Measurements from ENCODE around the gene VARS1.

Gene VARS1

GRCh38 chr6:31785475-31785874 lies 10.1 kb downstream of the VARS1 start:
- DNase-seq = no peak
- no CpG with 5 or more reads among the region's 11 CpGs for WGBS (ENCODE audit: extremely low coverage, insufficient coverage, insufficient read length)
- H2AK5ac ChIP-seq (ENCODE audit: low read length) = no peak overlapping the region

GRCh38 chr6:31784098-31784925 lies 11.2 kb downstream of the VARS1 start:
- H3K23ac ChIP-seq (ENCODE audit: low read length) = no peak overlapping the region

More at GRCh38 chr6:31785475-31785874, 10.1 kb downstream of the VARS1 start:
- Histone ChIP-seq H3K79me2 (ENCODE audit: control insufficient read depth, insufficient read depth, low read length, poor library complexity) (no peaks in the 10 kb centered on the region), H3K9ac (ENCODE audit: low read length) (no peak overlapping the region), H2BK12ac (ENCODE audit: low read length) (no peak overlapping the region), H3K4me3 (ENCODE audit: low read depth, low read length) (peak overlapping the region; percentile 26), H2BK120ac (ENCODE audit: insufficient read depth, low read length, poor library complexity) (no peak overlapping the region), H4K12ac (ENCODE audit: low read depth, low read length) (no peak overlapping the region), H3K27me3 (ENCODE audit: insufficient read depth, low read length) (no peaks in the 10 kb centered on the region), H3K27ac (ENCODE audit: low read depth, low read length) (no peak overlapping the region), H3K9me3 (ENCODE audit: insufficient read depth, low read depth, low read length) (no peaks in the 10 kb centered on the region), H3K4me2 (ENCODE audit: low read length) (no peak overlapping the region), H2AFZ (ENCODE audit: insufficient read depth, low read length, poor library complexity) (no peak overlapping the region), H3K36me3 (ENCODE audit: control insufficient read depth in 1 of 2, insufficient read depth in 2 of 2, low read length in 2 of 2) (peaks cover 52% of the 10 kb centered on the region in 2 experiments), H3K79me1 (ENCODE audit: low read length) (no peaks in the 10 kb centered on the region), H3K23ac (ENCODE audit: low read length) (no peak overlapping the region), H4K8ac (ENCODE audit: low read depth, low read length) (no peak overlapping the region), H3K4ac (ENCODE audit: low read depth, low read length) (no peak overlapping the region), H3K18ac (ENCODE audit: low read length) (no peak overlapping the region), H4K91ac (ENCODE audit: low read depth, low read length) (no peak overlapping the region), H3K14ac (ENCODE audit: low read length) (no peak overlapping the region), H3K4me1 (ENCODE audit: control insufficient read depth in 1 of 2, insufficient read depth in 2 of 2, low read length in 2 of 2) (no peaks in the 10 kb centered on the region), H2BK5ac (ENCODE audit: low read depth, low read length, poor library complexity) (no peak overlapping the region)

GRCh38 chr6:31782126-31782855 lies 13.3 kb downstream of the VARS1 start:
- Histone ChIP-seq H4K8ac (ENCODE audit: low read depth, low read length) (no peak overlapping the region), H3K4me1 (ENCODE audit: control insufficient read depth in 1 of 2, insufficient read depth in 2 of 2, low read length in 2 of 2) (peaks cover 0 to 4% of the 10 kb centered on the region in 2 experiments), H2AFZ (ENCODE audit: insufficient read depth, low read length, poor library complexity) (no peak overlapping the region), H3K4ac (ENCODE audit: low read depth, low read length) (no peak overlapping the region), H2BK12ac (ENCODE audit: low read length) (no peak overlapping the region), H3K4me3 (ENCODE audit: low read depth, low read length) (no peak overlapping the region), H2BK120ac (ENCODE audit: insufficient read depth, low read length, poor library complexity) (no peak overlapping the region), H3K36me3 (ENCODE audit: control insufficient read depth in 1 of 2, insufficient read depth in 2 of 2, low read length in 2 of 2) (peaks cover 74 to 76% of the 10 kb centered on the region in 2 experiments), H3K23ac (ENCODE audit: low read length) (no peak overlapping the region), H2AK5ac (ENCODE audit: low read length) (no peak overlapping the region), H3K79me2 (ENCODE audit: control insufficient read depth, insufficient read depth, low read length, poor library complexity) (no peaks in the 10 kb centered on the region), H3K9ac (ENCODE audit: low read length) (no peak overlapping the region), H3K79me1 (ENCODE audit: low read length) (no peaks in the 10 kb centered on the region), H2BK5ac (ENCODE audit: low read depth, low read length, poor library complexity) (no peak overlapping the region), H3K18ac (ENCODE audit: low read length) (no peak overlapping the region), H3K9me3 (ENCODE audit: insufficient read depth, low read depth, low read length) (no peaks in the 10 kb centered on the region), H4K12ac (ENCODE audit: low read depth, low read length) (no peak overlapping the region), H3K4me2 (ENCODE audit: low read length) (no peak overlapping the region), H3K27ac (ENCODE audit: low read depth, low read length) (no peak overlapping the region), H3K27me3 (ENCODE audit: insufficient read depth, low read length) (no peaks in the 10 kb centered on the region), H3K14ac (ENCODE audit: low read length) (no peak overlapping the region), H4K91ac (ENCODE audit: low read depth, low read length) (no peak overlapping the region)
- no peak for DNase-seq
- no CpG with 5 or more reads among the region's 32 CpGs for WGBS (ENCODE audit: extremely low coverage, insufficient coverage, insufficient read length)

More at GRCh38 chr6:31784098-31784925, 11.2 kb downstream of the VARS1 start:
- no peak for DNase-seq
- Histone ChIP-seq H2BK12ac (ENCODE audit: low read length) (no peak overlapping the region), H2BK120ac (ENCODE audit: insufficient read depth, low read length, poor library complexity) (no peak overlapping the region), H3K36me3 (ENCODE audit: control insufficient read depth in 1 of 2, insufficient read depth in 2 of 2, low read length in 2 of 2) (peaks cover 60 to 61% of the 10 kb centered on the region in 2 experiments), H4K91ac (ENCODE audit: low read depth, low read length) (no peak overlapping the region), H4K12ac (ENCODE audit: low read depth, low read length) (peak overlapping the region; percentile 35), H3K27me3 (ENCODE audit: insufficient read depth, low read length) (no peaks in the 10 kb centered on the region), H3K4me3 (ENCODE audit: low read depth, low read length) (no peak overlapping the region), H2BK5ac (ENCODE audit: low read depth, low read length, poor library complexity) (no peak overlapping the region), H3K27ac (ENCODE audit: low read depth, low read length) (no peak overlapping the region), H4K8ac (ENCODE audit: low read depth, low read length) (no peak overlapping the region), H2AFZ (ENCODE audit: insufficient read depth, low read length, poor library complexity) (no peak overlapping the region), H3K4me1 (ENCODE audit: control insufficient read depth in 1 of 2, insufficient read depth in 2 of 2, low read length in 2 of 2) (no peaks in the 10 kb centered on the region), H3K18ac (ENCODE audit: low read length) (no peak overlapping the region), H3K4me2 (ENCODE audit: low read length) (no peak overlapping the region), H3K14ac (ENCODE audit: low read length) (no peak overlapping the region), H3K9ac (ENCODE audit: low read length) (no peak overlapping the region), H3K79me2 (ENCODE audit: control insufficient read depth, insufficient read depth, low read length, poor library complexity) (no peaks in the 10 kb centered on the region), H3K4ac (ENCODE audit: low read depth, low read length) (no peak overlapping the region), H3K9me3 (ENCODE audit: insufficient read depth, low read depth, low read length) (no peaks in the 10 kb centered on the region), H3K79me1 (ENCODE audit: low read length) (no peaks in the 10 kb centered on the region), H2AK5ac (ENCODE audit: low read length) (no peak overlapping the region)
- no CpG with 5 or more reads among the region's 15 CpGs for WGBS (ENCODE audit: extremely low coverage, insufficient coverage, insufficient read length)

- Histone ChIP-seq H2BK120ac (ENCODE audit: insufficient read depth, low read length, poor library complexity) (no peak overlapping the region), H4K12ac (ENCODE audit: low read depth, low read length) (no peak overlapping the region), H3K4ac (ENCODE audit: low read depth, low read length) (no peak overlapping the region), H2BK12ac (ENCODE audit: low read length) (no peak overlapping the region), H3K27me3 (ENCODE audit: insufficient read depth, low read length) (no peaks in the 10 kb centered on the region), H4K8ac (ENCODE audit: low read depth, low read length) (no peak overlapping the region), H3K23ac (ENCODE audit: low read length) (no peak overlapping the region), H3K18ac (ENCODE audit: low read length) (no peak overlapping the region), H3K9me3 (ENCODE audit: insufficient read depth, low read depth, low read length) (no peaks in the 10 kb centered on the region), H4K91ac (ENCODE audit: low read depth, low read length) (no peak overlapping the region), H2AK5ac (ENCODE audit: low read length) (no peak overlapping the region), H2AFZ (ENCODE audit: insufficient read depth, low read length, poor library complexity) (no peak overlapping the region), H3K27ac (ENCODE audit: low read depth, low read length) (no peak overlapping the region), H2BK5ac (ENCODE audit: low read depth, low read length, poor library complexity) (no peak overlapping the region), H3K79me2 (ENCODE audit: control insufficient read depth, insufficient read depth, low read length, poor library complexity) (no peaks in the 10 kb centered on the region), H3K4me2 (ENCODE audit: low read length) (no peak overlapping the region), H3K4me3 (ENCODE audit: low read depth, low read length) (no peak overlapping the region), H3K79me1 (ENCODE audit: low read length) (no peaks in the 10 kb centered on the region), H3K36me3 (ENCODE audit: control insufficient read depth in 1 of 2, insufficient read depth in 2 of 2, low read length in 2 of 2) (peaks cover 74 to 75% of the 10 kb centered on the region in 2 experiments), H3K4me1 (ENCODE audit: control insufficient read depth in 1 of 2, insufficient read depth in 2 of 2, low read length in 2 of 2) (peaks cover 0 to 10% of the 10 kb centered on the region in 2 experiments), H3K9ac (ENCODE audit: low read length) (no peak overlapping the region), H3K14ac (ENCODE audit: low read length) (no peak overlapping the region)
- DNase-seq = no peak
- WGBS (ENCODE audit: extremely low coverage, insufficient coverage, insufficient read length) = no CpG with 5 or more reads among the region's 23 CpGs
Observed at GRCh38 chr6:31781244-31782125, 14.1 kb downstream of the VARS1 start.

Data from trophoblast cell (in vitro differentiated cells and primary cell).